ENCODE results near the gene ATG10.

GRCh38 chr5:82176115-82176814 lies 204.4 kb downstream of the ATG10 start:
- no peak for TF ChIP-seq ZBTB43 (CRISPR knock-in tag; IDR thresholded peaks at IDR 0.05)
- TF ChIP-seq FOXJ3 (CRISPR knock-in tag; IDR thresholded peaks at IDR 0.05; ENCODE audit: borderline replicate concordance) = no peak
- no peak for TF ChIP-seq CTCF (IDR thresholded peaks at IDR 0.05)
- TF ChIP-seq JUN (CRISPR knock-in tag; IDR thresholded peaks at IDR 0.05) = no peak
- TF ChIP-seq SP1 (CRISPR knock-in tag; conservative IDR thresholded peaks at IDR 0.05) = no peak
- no peak for TF ChIP-seq ETV6 (CRISPR knock-in tag; IDR thresholded peaks at IDR 0.05)
- TF ChIP-seq MLX (CRISPR knock-in tag; IDR thresholded peaks at IDR 0.05) = no peak
- no peak for TF ChIP-seq NR2C2 (CRISPR knock-in tag; IDR thresholded peaks at IDR 0.05)
- TF ChIP-seq, protein P1, sequence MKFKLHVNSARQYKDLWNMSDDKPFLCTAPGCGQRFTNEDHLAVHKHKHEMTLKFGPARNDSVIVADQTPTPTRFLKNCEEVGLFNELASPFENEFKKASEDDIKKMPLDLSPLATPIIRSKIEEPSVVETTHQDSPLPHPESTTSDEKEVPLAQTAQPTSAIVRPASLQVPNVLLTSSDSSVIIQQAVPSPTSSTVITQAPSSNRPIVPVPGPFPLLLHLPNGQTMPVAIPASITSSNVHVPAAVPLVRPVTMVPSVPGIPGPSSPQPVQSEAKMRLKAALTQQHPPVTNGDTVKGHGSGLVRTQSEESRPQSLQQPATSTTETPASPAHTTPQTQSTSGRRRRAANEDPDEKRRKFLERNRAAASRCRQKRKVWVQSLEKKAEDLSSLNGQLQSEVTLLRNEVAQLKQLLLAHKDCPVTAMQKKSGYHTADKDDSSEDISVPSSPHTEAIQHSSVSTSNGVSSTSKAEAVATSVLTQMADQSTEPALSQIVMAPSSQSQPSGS (CRISPR knock-in tag; IDR thresholded peaks at IDR 0.05; ENCODE audit: borderline replicate concordance, low read depth) = no peak
- no peak for TF ChIP-seq ESRRA (CRISPR knock-in tag; IDR thresholded peaks at IDR 0.05; ENCODE audit: borderline replicate concordance)
- no peak for TF ChIP-seq ZBTB21 (CRISPR knock-in tag; IDR thresholded peaks at IDR 0.05; ENCODE audit: borderline replicate concordance)

All from WTC11 (cell line).